ENCODE data around the gene DNPEP.

The DNPEP gene

DNA sequence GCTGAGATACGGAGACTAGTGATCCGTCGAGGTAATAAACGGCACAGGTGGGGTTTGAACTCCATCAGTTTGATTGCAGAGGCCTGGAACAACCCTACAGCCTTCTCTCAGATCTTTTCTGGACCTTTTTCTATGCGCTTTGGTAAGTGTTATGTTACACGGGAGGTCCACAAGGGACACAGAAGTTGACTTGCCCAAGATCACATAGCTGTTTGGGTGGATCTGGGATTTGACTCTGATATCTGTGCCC lies 1.1 kb upstream of the DNPEP start:
- Histone ChIP-seq H3K9ac (ENCODE audit: low read length) (peak overlapping the region; percentile 27; the same call in 1 of the 2 replicates), H3K4me3 (ENCODE audit: insufficient read depth, low read length, poor library complexity, severe bottlenecking) (peak overlapping the region; percentile 22), H3K27ac (ENCODE audit: low read depth, low read length) (no peak overlapping the region)

DNA sequence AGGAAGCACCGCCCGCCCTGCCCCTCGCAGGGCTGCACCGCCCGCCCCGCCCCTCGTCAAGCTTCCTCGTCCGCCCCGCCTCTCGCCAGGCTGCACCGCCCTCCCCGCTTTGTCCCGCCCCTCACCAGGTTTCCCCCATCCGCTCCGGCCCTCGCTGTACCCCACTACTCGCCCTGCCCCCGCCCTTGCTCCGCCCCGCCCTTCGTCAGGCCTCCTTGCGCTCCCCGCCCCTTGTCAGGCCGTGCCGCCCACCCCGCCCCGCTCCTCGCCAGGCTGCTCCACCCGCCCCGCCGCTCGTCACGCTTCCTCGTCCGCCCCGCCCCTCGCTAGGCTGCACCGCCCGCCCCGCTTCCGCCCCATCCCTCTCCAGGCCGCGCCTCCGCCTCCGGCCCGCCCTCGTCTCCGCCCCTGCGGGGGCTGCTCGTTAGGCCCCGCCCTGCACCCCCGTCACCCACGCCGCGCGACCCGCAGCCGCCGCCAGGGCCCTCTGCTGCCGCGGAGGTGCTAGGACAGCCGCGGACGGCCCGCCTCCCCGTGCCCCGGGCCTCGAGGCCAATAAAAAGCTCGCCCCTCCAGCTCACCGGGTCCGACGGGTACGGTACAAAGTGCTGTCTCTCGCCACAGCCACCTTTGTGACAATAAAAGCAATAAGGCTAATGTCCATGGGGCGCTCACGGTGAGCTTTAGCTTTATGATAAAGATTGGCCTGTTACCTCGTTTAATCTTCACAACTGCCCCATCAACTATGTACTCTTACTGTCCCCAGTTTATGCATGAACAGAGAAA lies 602 bp upstream of the DNPEP start:
- H3K9ac ChIP-seq (ENCODE audit: low read length) = peak overlapping the region; percentile 27; the same call in 1 of the 2 replicates
- no peaks in the 10 kb centered on the region for H3K9me3 ChIP-seq (ENCODE audit: insufficient read depth, low read length)
- peak overlapping the region; percentile 49 for H3K4me2 ChIP-seq (ENCODE audit: low read depth, low read length, poor library complexity, severe bottlenecking)
- no peaks in the 10 kb centered on the region for H3F3A ChIP-seq (ENCODE audit: insufficient read depth)
- H3K4me3 ChIP-seq (ENCODE audit: insufficient read depth, low read length, poor library complexity, severe bottlenecking) = peak overlapping the region; percentile 22
- no peak overlapping the region for H3K27ac ChIP-seq (ENCODE audit: low read depth, low read length)
- H3K9me2 ChIP-seq (replicated peaks; ENCODE audit: insufficient read depth, low read length) = no peaks in the 10 kb centered on the region
- peak overlapping the region; percentile 95 for H2AFZ ChIP-seq (ENCODE audit: low read depth, low read length, severe bottlenecking)
- no peaks in the 10 kb centered on the region for H3K79me2 ChIP-seq (ENCODE audit: insufficient read depth, low read length)
- no peak for TF ChIP-seq EZH2phosphoT487 (conservative IDR thresholded peaks at IDR 0.05; ENCODE audit: low read length)
- TF ChIP-seq, protein P1, sequence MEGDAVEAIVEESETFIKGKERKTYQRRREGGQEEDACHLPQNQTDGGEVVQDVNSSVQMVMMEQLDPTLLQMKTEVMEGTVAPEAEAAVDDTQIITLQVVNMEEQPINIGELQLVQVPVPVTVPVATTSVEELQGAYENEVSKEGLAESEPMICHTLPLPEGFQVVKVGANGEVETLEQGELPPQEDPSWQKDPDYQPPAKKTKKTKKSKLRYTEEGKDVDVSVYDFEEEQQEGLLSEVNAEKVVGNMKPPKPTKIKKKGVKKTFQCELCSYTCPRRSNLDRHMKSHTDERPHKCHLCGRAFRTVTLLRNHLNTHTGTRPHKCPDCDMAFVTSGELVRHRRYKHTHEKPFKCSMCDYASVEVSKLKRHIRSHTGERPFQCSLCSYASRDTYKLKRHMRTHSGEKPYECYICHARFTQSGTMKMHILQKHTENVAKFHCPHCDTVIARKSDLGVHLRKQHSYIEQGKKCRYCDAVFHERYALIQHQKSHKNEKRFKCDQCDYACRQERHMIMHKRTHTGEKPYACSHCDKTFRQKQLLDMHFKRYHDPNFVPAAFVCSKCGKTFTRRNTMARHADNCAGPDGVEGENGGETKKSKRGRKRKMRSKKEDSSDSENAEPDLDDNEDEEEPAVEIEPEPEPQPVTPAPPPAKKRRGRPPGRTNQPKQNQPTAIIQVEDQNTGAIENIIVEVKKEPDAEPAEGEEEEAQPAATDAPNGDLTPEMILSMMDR (IDR thresholded peaks at IDR 0.05; ENCODE audit: insufficient read depth, low read length, poor library complexity, severe bottlenecking) = peak; percentile 29
- no peaks in the 10 kb centered on the region for H3K36me3 ChIP-seq (ENCODE audit: low read length)
- no peaks in the 10 kb centered on the region for H3K27me3 ChIP-seq (ENCODE audit: low read length)
- H4K20me1 ChIP-seq (ENCODE audit: low read depth, low read length) = no peaks in the 10 kb centered on the region

More for the DNA sequence above, 1.1 kb upstream of the DNPEP start:
- H3K79me2 ChIP-seq (ENCODE audit: insufficient read depth, low read length) = no peaks in the 10 kb centered on the region
- H3K9me3 ChIP-seq (ENCODE audit: insufficient read depth, low read length) = no peaks in the 10 kb centered on the region
- TF ChIP-seq, protein P1 (IDR thresholded peaks at IDR 0.05; ENCODE audit: insufficient read depth, low read length, poor library complexity, severe bottlenecking) = no peak
- no peak for TF ChIP-seq EZH2phosphoT487 (conservative IDR thresholded peaks at IDR 0.05; ENCODE audit: low read length)
- no peaks in the 10 kb centered on the region for H3F3A ChIP-seq (ENCODE audit: insufficient read depth)
- no peaks in the 10 kb centered on the region for H3K9me2 ChIP-seq (replicated peaks; ENCODE audit: insufficient read depth, low read length)
- H2AFZ ChIP-seq (ENCODE audit: low read depth, low read length, severe bottlenecking) = peak overlapping the region; percentile 95
- no peaks in the 10 kb centered on the region for H3K36me3 ChIP-seq (ENCODE audit: low read length)
- H3K27me3 ChIP-seq (ENCODE audit: low read length) = no peaks in the 10 kb centered on the region
- peak overlapping the region; percentile 49 for H3K4me2 ChIP-seq (ENCODE audit: low read depth, low read length, poor library complexity, severe bottlenecking)
- H4K20me1 ChIP-seq (ENCODE audit: low read depth, low read length) = no peaks in the 10 kb centered on the region

DNA sequence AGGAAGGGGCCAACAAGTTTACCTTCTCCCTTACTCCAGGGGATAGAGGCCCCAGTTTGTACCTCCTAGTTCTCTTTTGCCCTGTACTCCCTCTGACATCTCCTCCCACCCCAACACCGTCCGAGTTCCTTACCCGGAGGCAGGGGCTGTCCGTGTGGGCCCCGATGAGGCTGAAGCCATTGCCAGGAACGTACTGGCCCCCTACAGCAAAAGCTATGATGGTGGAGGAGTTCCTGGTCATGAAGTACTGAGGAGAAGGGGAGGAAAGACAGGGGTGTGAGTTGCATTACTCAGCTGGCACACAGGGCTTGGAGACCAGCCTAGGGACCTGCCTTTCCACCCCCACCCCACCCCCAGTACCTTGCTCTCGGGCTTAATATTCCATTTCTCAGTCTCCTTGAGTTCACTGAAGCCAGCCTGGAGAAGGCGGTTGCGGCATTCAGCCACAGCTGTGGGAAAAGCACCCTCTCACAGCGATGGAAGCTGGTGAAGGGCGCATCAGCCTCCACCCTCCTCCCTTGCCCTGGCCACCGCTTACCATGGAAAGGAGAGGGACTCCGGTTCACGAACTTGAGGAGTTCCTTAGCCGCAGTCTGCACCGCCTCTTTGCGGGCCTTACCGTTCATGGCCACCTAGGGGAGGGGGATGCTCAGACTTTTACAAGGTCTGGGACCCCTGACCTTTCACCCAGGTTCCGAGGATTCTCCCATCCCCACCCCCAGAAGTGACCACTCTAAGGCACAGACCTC lies 1.0 kb downstream of the DNPEP start:
- H3K9me2 ChIP-seq (replicated peaks; ENCODE audit: insufficient read depth, low read length) = no peaks in the 10 kb centered on the region
- no peaks in the 10 kb centered on the region for H3K27me3 ChIP-seq (ENCODE audit: low read length)
- peak overlapping the region; percentile 81 for H3K4me2 ChIP-seq (ENCODE audit: low read depth, low read length, poor library complexity, severe bottlenecking)
- H4K20me1 ChIP-seq (ENCODE audit: low read depth, low read length) = no peaks in the 10 kb centered on the region
- H3K9me3 ChIP-seq (ENCODE audit: insufficient read depth, low read length) = no peaks in the 10 kb centered on the region
- H2AFZ ChIP-seq (ENCODE audit: low read depth, low read length, severe bottlenecking) = peak overlapping the region; percentile 94
- no peak overlapping the region for H3K27ac ChIP-seq (ENCODE audit: low read depth, low read length)
- no peaks in the 10 kb centered on the region for H3K79me2 ChIP-seq (ENCODE audit: insufficient read depth, low read length)
- H3K9ac ChIP-seq (ENCODE audit: low read length) = peak overlapping the region; percentile 61
- peak overlapping the region; percentile 79 for H3K4me3 ChIP-seq (ENCODE audit: insufficient read depth, low read length, poor library complexity, severe bottlenecking)
- H3F3A ChIP-seq (ENCODE audit: insufficient read depth) = no peaks in the 10 kb centered on the region
- TF ChIP-seq, protein P1 (IDR thresholded peaks at IDR 0.05; ENCODE audit: insufficient read depth, low read length, poor library complexity, severe bottlenecking) = no peak
- no peak for TF ChIP-seq EZH2phosphoT487 (conservative IDR thresholded peaks at IDR 0.05; ENCODE audit: low read length)
- H3K36me3 ChIP-seq (ENCODE audit: low read length) = no peaks in the 10 kb centered on the region
